B cell (primary cell): ENCODE measurements around the gene HMGXB3.

Experiments used
- EZH2 ChIP-seq: IDR thresholded peaks from 2 replicates; pipeline ENCODE4 v1.6.1; 2012; ENCODE audit warnings: borderline replicate concordance, low read depth, mild to moderate bottlenecking, moderate library complexity, low read length; ENCODE audit not compliant: insufficient read depth, poor library complexity, severe bottlenecking
- TF ChIP-seq, protein P1 (sequence below): fragments of 200-600 bp; IDR thresholded peaks from one replicate; pipeline ENCODE4 v1.8.0; 2022; ENCODE audit warnings: antibody characterized with exemption, mild to moderate bottlenecking

DNA sequence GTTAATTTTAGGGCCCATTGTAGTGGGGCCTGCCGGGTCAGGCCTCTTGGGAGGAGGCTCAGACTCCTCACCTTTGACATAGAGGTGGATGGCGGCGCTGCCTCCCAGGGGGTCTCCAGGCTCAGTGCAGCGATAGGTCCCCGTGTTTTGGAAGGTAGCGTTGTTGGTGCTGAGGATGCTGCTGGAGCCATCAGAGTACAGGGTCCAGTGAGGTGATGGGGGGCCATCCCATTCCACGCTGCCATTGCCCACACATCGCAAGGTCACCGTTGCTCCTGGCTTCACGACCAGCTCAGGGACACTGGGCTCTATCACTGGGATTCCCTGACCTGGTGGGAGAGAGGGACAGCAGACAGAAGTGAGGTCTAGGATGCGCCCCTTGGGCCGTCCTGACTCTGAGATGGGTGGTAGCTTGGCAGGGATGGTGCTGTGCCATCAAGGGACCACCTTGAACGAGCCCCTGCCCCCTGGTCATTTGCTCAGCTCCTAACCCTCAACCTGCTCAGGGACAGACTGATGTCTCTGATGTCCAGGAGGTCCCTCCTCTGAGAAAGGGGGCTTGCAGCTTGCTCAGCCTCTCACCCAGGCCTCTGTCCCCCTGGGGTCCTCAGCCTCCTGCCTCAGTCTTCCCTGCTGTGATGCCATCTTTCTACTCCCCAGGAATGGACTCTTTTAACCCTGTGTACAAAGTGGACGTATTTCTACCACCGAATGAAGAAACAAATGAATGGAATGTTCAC lies 80.3 kb downstream of the HMGXB3 start:
- TF ChIP-seq, protein P1, sequence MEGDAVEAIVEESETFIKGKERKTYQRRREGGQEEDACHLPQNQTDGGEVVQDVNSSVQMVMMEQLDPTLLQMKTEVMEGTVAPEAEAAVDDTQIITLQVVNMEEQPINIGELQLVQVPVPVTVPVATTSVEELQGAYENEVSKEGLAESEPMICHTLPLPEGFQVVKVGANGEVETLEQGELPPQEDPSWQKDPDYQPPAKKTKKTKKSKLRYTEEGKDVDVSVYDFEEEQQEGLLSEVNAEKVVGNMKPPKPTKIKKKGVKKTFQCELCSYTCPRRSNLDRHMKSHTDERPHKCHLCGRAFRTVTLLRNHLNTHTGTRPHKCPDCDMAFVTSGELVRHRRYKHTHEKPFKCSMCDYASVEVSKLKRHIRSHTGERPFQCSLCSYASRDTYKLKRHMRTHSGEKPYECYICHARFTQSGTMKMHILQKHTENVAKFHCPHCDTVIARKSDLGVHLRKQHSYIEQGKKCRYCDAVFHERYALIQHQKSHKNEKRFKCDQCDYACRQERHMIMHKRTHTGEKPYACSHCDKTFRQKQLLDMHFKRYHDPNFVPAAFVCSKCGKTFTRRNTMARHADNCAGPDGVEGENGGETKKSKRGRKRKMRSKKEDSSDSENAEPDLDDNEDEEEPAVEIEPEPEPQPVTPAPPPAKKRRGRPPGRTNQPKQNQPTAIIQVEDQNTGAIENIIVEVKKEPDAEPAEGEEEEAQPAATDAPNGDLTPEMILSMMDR: no peak
- no peak for TF ChIP-seq EZH2
